Fibroblast of the aortic adventitia (primary cell): ENCODE measurements around the gene ACAA1. TPM values are rescaled to one million over a fixed set of nuclear protein-coding genes. Genes with fewer than 3 reads are reported as not detected.

Source experiments
- DNase-seq: peaks from one replicate; pipeline ENCODE4 v3.0.0-alpha.2; 2010; ENCODE audit warnings: low read depth
- H3K4me3 ChIP-seq: 2 replicates; pipeline ENCODE4 v1.5.1; 2011; ENCODE audit warnings: low read depth, mild to moderate bottlenecking, control low read depth, low read length, moderate library complexity
- total RNA-seq: library from RNA; depleted of rRNA; stranded (reverse); fragments of >200 nt; gene quantifications from 2 replicates; pipeline ENCODE4 v1.2.3, GENCODE V29; 2012; ENCODE audit warnings: low replicate concordance
- TF ChIP-seq, protein P1 (sequence below): IDR thresholded peaks from 2 replicates; pipeline ENCODE4 v1.5.1; 2011; ENCODE audit warnings: mild to moderate bottlenecking, low read length, control low read depth, inconsistent platforms; ENCODE audit not compliant: insufficient read depth

Gene ACAA1
- total RNA-seq, 1 donor, result 20.6 TPM

DNA sequence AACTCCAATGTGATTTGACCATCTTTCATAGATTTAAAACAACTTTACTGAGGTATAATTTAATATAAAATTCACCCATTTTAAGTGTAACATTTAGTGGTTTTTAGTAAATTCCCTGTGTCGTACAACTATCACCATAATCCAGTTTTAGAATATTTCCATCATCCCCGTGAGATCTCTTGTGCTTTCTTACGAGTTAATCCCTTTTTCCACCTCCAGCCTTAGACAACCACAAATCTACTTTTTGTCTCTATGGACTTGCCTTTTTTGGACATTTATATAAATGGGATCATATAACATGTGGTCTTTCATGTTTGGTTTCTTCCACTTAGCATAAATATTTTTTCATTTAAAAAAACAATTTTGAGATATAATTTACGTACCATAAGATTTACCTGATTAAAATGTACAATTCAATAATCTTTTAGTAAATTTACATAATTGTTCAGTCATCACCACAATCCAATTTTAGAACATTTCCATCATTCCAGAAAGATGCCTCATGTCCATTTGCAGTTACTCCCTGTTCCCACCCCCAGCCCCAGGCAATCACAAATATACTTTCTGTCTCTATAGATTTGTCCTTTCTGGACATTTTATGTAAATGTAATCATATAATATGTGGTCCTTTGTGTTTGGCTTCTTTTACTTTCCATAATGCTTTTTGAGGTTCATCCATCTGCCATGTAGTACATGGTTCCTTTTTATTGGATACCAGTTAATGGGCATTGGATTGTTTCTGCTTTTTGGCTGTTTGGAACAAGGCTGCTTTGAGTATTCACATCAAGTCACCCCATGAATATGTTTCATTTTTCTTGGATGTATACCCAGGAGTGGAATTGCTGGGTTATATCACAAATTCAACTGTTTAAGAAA, 31.5 kb upstream of the ACAA1 start:
- peak; percentile 61 for DNase-seq

DNA sequence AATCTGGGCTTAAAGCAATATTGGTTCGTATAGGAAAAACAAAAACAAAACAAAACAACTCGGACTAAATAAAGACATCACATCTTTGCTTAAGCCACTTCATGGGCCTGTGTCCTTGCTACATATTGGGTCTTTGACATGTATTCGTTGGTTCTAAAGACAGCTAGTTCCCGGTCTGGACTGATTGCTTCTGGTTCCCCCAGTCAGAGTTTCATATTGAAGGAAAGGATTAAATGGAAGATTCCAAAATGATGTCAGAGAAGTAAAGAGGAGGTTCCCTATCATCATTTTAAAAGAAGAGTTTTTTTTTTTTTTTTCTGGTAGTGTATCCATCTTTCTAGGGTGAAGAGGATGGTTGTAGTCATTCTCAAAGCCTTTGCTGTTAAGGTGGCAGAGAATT, 30.7 kb upstream of the ACAA1 start:
- no peak overlapping the region for H3K4me3 ChIP-seq
- no peak for DNase-seq
- TF ChIP-seq, protein P1, sequence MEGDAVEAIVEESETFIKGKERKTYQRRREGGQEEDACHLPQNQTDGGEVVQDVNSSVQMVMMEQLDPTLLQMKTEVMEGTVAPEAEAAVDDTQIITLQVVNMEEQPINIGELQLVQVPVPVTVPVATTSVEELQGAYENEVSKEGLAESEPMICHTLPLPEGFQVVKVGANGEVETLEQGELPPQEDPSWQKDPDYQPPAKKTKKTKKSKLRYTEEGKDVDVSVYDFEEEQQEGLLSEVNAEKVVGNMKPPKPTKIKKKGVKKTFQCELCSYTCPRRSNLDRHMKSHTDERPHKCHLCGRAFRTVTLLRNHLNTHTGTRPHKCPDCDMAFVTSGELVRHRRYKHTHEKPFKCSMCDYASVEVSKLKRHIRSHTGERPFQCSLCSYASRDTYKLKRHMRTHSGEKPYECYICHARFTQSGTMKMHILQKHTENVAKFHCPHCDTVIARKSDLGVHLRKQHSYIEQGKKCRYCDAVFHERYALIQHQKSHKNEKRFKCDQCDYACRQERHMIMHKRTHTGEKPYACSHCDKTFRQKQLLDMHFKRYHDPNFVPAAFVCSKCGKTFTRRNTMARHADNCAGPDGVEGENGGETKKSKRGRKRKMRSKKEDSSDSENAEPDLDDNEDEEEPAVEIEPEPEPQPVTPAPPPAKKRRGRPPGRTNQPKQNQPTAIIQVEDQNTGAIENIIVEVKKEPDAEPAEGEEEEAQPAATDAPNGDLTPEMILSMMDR, result no peak

More for the DNA sequence above, 31.5 kb upstream of the ACAA1 start:
- TF ChIP-seq, protein P1, result no peak
- H3K4me3 ChIP-seq, result no peak overlapping the region

DNA sequence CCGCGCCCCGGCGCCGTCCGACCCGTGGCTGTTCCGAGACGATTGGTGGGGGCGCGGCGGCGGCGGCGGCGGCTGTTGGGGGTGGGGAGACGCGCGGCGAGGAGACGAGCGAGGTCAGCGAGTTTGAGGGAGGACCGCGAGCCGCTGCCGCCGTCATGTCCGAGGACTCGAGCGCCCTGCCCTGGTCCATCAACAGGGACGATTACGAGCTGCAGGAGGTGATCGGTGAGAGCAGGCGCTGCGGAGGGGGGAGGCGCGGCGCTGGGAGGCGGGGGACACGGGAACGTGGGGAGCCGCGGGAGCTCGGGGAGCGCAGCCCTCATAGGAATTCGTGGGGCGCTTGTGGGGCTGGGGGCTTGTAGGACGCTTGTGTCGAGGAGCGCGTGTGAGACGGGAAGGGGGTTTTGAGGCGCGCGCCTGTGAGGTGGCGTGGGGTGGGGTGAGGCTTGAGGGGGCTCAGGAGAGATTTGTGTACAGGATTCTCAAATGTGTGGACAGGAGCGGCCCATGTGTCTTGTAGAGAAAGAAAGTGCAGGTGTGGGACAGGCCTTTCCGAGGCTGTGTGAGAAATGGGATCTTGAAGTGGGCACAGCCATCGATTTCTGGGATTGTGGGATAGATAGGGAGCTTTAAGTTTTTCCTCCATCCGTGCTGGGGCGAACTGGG, 28.9 kb upstream of the ACAA1 start:
- DNase-seq, result peak; percentile 12
- TF ChIP-seq, protein P1, result no peak
- peak overlapping the region; percentile 86 for H3K4me3 ChIP-seq

DNA sequence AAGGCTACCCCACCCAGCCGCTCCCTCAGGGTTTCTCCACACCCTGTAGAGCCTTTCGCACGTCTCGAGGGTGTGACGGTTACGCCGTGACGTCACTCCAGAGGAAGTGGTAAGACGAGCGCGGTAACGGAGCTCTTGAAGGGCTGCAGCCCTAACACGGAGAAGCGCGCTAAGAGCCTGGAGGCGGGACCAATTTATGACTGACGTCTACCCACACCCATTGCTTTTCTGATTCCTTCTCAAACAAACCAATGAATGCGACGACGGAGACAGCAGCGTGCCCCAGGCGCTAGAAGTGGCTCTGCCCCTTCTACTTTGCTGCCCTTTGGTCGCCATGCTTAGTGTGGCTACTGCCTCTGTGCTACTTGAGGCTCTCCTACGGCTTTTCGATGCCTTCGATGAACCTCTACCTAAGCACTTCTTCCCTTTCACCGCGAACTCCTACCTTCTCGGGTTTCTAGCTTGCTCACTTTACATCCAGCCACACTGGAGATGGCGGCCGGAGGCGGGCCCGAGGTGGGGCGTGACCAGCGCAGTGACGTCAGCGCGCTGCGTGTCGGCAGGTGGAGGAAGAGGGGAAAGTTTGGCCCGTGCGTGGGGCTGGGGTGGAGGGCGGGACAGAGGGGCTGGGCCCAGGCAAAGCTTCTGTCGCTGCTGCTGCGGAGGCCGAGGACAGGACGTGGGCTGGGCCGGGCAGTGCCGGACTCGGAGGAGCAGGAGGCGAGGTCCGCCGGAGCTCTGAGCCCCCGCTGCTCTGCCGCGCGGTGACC, 28.2 kb upstream of the ACAA1 start, which contains the start of gene OXSR1:
Gene OXSR1, plus strand, starts transcription at position 586 of the 770 bp plus-strand sequence. CDS start 340 bp downstream, outside the sequence.
- TF ChIP-seq, protein P1, result no peak
- peak within 1 kb of the TSS; percentile 86 for H3K4me3 ChIP-seq
- DNase-seq, result peak; percentile 100

DNA sequence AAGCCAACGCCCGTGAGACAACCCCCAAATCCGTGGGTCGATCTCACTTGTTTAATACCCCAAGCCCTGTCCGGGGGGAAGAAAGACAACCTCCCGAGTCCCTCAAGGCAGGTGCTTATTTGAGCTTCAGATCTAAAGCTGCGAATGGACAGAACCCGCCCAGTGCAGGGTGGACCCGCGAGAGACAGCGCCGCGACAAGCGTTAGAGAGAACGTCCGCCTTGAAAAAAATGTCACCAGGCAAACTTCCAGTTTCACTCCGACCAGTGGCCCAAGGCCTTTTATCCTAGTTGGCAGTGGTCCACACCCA, 27.7 kb upstream of the ACAA1 start:
- TF ChIP-seq, protein P1, result no peak
- DNase-seq, result no peak
- peak overlapping the region; percentile 86 for H3K4me3 ChIP-seq

DNA sequence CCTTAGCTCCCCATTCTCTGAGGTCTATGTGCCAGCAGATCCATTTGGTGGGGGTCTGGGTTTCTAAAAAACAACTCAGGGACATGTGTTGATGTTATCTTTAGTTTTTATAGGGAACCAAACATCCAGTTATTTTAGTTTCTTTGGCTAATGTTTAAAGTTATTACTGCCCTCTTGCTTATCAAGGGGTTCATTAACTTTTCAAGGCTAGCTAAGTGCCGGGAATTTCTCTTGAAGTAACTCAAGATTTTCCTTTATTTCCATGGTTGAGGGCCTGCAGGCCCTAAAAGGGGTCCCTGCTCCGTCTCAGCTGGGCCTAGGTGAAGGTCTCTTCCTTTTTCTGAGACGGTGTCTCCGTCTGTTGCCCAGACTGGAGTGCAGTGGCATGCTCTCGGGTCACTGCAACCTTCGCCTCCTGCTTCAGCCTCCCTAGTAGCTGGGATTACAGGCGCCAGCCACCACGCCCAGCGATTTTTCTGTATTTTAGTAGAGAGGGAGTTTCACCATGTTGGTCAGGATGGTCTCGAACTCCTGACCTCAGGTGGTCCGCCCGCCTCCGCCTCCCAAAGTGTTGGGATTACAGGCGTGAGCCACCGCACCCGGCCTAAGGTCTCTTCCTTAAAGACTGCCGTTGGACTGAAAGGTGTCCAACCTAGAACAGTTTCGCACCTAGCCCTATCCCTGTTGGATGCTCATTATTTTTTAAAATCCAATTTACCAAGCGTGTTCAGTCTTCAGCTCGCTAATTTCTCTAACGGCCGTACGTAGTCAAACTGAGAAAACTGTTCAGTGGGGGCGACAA, 27.1 kb upstream of the ACAA1 start:
- TF ChIP-seq, protein P1, result no peak
- DNase-seq, result no peak
- H3K4me3 ChIP-seq, result peak overlapping the region; percentile 86
